HG03064 (cell line): ENCODE measurements around the gene FAM162B.
"Not testable (repeated sequence)": the region's sequence is repeated elsewhere in the genome, so short reads cannot be mapped to it uniquely, and the experiment has no call there.

ENCODE experiments used
- ATAC-seq: cut with Tn5 transposase; IDR thresholded peaks from one replicate; pipeline ENCODE4 v1.9.1; 2021; ENCODE audit warnings: low read depth; ENCODE audit not compliant: unreplicated experiment

The FAM162B gene

GRCh38 chr6:116730513-116730912 lies 35.0 kb downstream of the FAM162B start:
- ATAC-seq: no peak

- ATAC-seq: no peak
These were observed 38.6 kb downstream of the FAM162B start for GRCh38 chr6:116726947-116727346.

GRCh38 chr6:116714761-116715160 lies 50.8 kb downstream of the FAM162B start:
- ATAC-seq: no peak

GRCh38 chr6:116714296-116714695 lies 51.2 kb downstream of the FAM162B start:
- no peak for ATAC-seq

GRCh38 chr6:116705917-116706316 lies 59.6 kb downstream of the FAM162B start:
- no peak for ATAC-seq

- ATAC-seq: not testable (repeated sequence)
These were observed 61.6 kb downstream of the FAM162B start for GRCh38 chr6:116703888-116704287.
